ENCODE measurements around the gene EMC10. TPM values are rescaled to one million over a fixed set of nuclear protein-coding genes. Genes with fewer than 3 reads are reported as not detected.

Gene EMC10
- total RNA-seq, 2 donors from 2014 or later: 26.6 to 33.9 TPM

GRCh38 chr19:50476907-50477238, 566 bp downstream of the EMC10 start:
- Mint-ChIP-seq H3K27ac (peak overlapping the region; percentile 64), H3K9me3 (no peaks in the 10 kb centered on the region), H3K4me1 (ENCODE audit: low read depth) (peaks cover 26% of the 10 kb centered on the region), H3K27me3 (ENCODE audit: low read depth) (no peaks in the 10 kb centered on the region), H3K4me3 (peak overlapping the region; percentile 95 to 99), H3K36me3 (ENCODE audit: insufficient read depth in 2 of 2) (peaks cover 3 to 7% of the 10 kb centered on the region in 2 donors)
- DNase-seq: no peak
- ATAC-seq (replicated peaks in 1 of 2): no peak

- no peak for DNase-seq
- peak overlapping the region; percentile 95 to 99 for H3K4me3 Mint-ChIP-seq
- ATAC-seq (replicated peaks in 1 of 2): no peak
- peak overlapping the region; percentile 3 for H3K27ac Mint-ChIP-seq
- no peaks in the 10 kb centered on the region for H3K9me3 Mint-ChIP-seq
- H3K36me3 Mint-ChIP-seq (ENCODE audit: insufficient read depth in 2 of 2): peaks cover 5 to 7% of the 10 kb centered on the region in 2 donors
- H3K27me3 Mint-ChIP-seq (ENCODE audit: low read depth): no peaks in the 10 kb centered on the region
- peaks cover 26% of the 10 kb centered on the region for H3K4me1 Mint-ChIP-seq (ENCODE audit: low read depth)
Measured at GRCh38 chr19:50477751-50478515, 1.6 kb downstream of the EMC10 start.

GRCh38 chr19:50478901-50479715, 2.8 kb downstream of the EMC10 start:
- ATAC-seq (replicated peaks in 1 of 2): no peak
- peaks cover 5 to 8% of the 10 kb centered on the region in 2 donors for H3K36me3 Mint-ChIP-seq (ENCODE audit: insufficient read depth in 2 of 2)
- H3K4me1 Mint-ChIP-seq (ENCODE audit: low read depth): peaks cover 26% of the 10 kb centered on the region
- peak overlapping the region; percentile 38 for H3K27ac Mint-ChIP-seq
- peak overlapping the region in 1 of 2 donors; percentile 23 for H3K4me3 Mint-ChIP-seq
- H3K9me3 Mint-ChIP-seq: no peaks in the 10 kb centered on the region
- H3K27me3 Mint-ChIP-seq (ENCODE audit: low read depth): no peaks in the 10 kb centered on the region
- DNase-seq: no peak

GRCh38 chr19:50479761-50480251, 3.5 kb downstream of the EMC10 start:
- H3K36me3 Mint-ChIP-seq (ENCODE audit: insufficient read depth in 2 of 2): peaks cover 5 to 8% of the 10 kb centered on the region in 2 donors
- DNase-seq (no peak), ATAC-seq (replicated peaks in 1 of 2) (no peak)
- H3K27me3 Mint-ChIP-seq (ENCODE audit: low read depth): no peaks in the 10 kb centered on the region
- peaks cover 26% of the 10 kb centered on the region for H3K4me1 Mint-ChIP-seq (ENCODE audit: low read depth)
- H3K27ac Mint-ChIP-seq: no peak overlapping the region
- H3K9me3 Mint-ChIP-seq: no peaks in the 10 kb centered on the region
- H3K4me3 Mint-ChIP-seq: no peak overlapping the region

GRCh38 chr19:50480281-50481111, 4.2 kb downstream of the EMC10 start:
- Mint-ChIP-seq H3K27me3 (ENCODE audit: low read depth) (no peaks in the 10 kb centered on the region), H3K9me3 (peaks cover 0 to 2% of the 10 kb centered on the region in 2 donors), H3K36me3 (ENCODE audit: insufficient read depth in 2 of 2) (peaks cover 7 to 13% of the 10 kb centered on the region in 2 donors), H3K4me1 (ENCODE audit: low read depth) (peaks cover 22% of the 10 kb centered on the region), H3K4me3 (no peak overlapping the region), H3K27ac (no peak overlapping the region)
- ATAC-seq (replicated peaks in 1 of 2): no peak
- DNase-seq: no peak

GRCh38 chr19:50481351-50482149, 5.2 kb downstream of the EMC10 start:
- H3K9me3 Mint-ChIP-seq: peaks cover 0 to 2% of the 10 kb centered on the region in 2 donors
- H3K4me3 Mint-ChIP-seq: no peak overlapping the region
- H3K27ac Mint-ChIP-seq: no peak overlapping the region
- H3K36me3 Mint-ChIP-seq (ENCODE audit: insufficient read depth in 2 of 2): peaks cover 7 to 16% of the 10 kb centered on the region in 2 donors
- no peaks in the 10 kb centered on the region for H3K27me3 Mint-ChIP-seq (ENCODE audit: low read depth)
- no peak for ATAC-seq (replicated peaks in 1 of 2)
- no peak for DNase-seq
- peaks cover 21% of the 10 kb centered on the region for H3K4me1 Mint-ChIP-seq (ENCODE audit: low read depth)

GRCh38 chr19:50482271-50482855, 6.1 kb downstream of the EMC10 start:
- Mint-ChIP-seq H3K27ac (no peak overlapping the region), H3K9me3 (peaks cover 0 to 2% of the 10 kb centered on the region in 2 donors), H3K36me3 (ENCODE audit: insufficient read depth in 2 of 2) (peaks cover 7 to 16% of the 10 kb centered on the region in 2 donors), H3K4me3 (no peak overlapping the region), H3K4me1 (ENCODE audit: low read depth) (peaks cover 21% of the 10 kb centered on the region), H3K27me3 (ENCODE audit: low read depth) (no peaks in the 10 kb centered on the region)
- ATAC-seq (replicated peaks in 1 of 2) (no peak), DNase-seq (no peak)

- Mint-ChIP-seq H3K36me3 (ENCODE audit: insufficient read depth in 2 of 2) (peaks cover 7 to 14% of the 10 kb centered on the region in 2 donors), H3K27ac (no peak overlapping the region), H3K4me3 (no peak overlapping the region), H3K4me1 (ENCODE audit: low read depth) (peaks cover 21% of the 10 kb centered on the region), H3K27me3 (ENCODE audit: low read depth) (no peaks in the 10 kb centered on the region), H3K9me3 (peaks cover 0 to 2% of the 10 kb centered on the region in 2 donors)
- DNase-seq (no peak), ATAC-seq (replicated peaks in 1 of 2) (no peak)
Measured at GRCh38 chr19:50482916-50483315, 6.6 kb downstream of the EMC10 start.

GRCh38 chr19:50485284-50485955, 9.1 kb downstream of the EMC10 start:
- Mint-ChIP-seq H3K4me1 (ENCODE audit: low read depth) (peaks cover 16% of the 10 kb centered on the region), H3K27me3 (ENCODE audit: low read depth) (no peaks in the 10 kb centered on the region), H3K36me3 (ENCODE audit: insufficient read depth in 2 of 2) (peaks cover 4 to 14% of the 10 kb centered on the region in 2 donors), H3K27ac (no peak overlapping the region), H3K9me3 (peaks cover 0 to 2% of the 10 kb centered on the region in 2 donors), H3K4me3 (no peak overlapping the region)
- DNase-seq (no peak), ATAC-seq (replicated peaks in 1 of 2) (no peak)

- peaks cover 0 to 2% of the 10 kb centered on the region in 2 donors for H3K9me3 Mint-ChIP-seq
- H3K36me3 Mint-ChIP-seq (ENCODE audit: insufficient read depth in 2 of 2): peaks cover 3 to 14% of the 10 kb centered on the region in 2 donors
- DNase-seq (peak; percentile 66 to 70), ATAC-seq (replicated peaks in 1 of 2) (no peak)
- peaks cover 7% of the 10 kb centered on the region for H3K27me3 Mint-ChIP-seq (ENCODE audit: low read depth)
- no peak overlapping the region for H3K27ac Mint-ChIP-seq
- H3K4me1 Mint-ChIP-seq (ENCODE audit: low read depth): peaks cover 23% of the 10 kb centered on the region
- no peak overlapping the region for H3K4me3 Mint-ChIP-seq
Measured at GRCh38 chr19:50486823-50487515, 10.7 kb downstream of the EMC10 start.

All from activated T-cell treated with anti-CD3 and anti-CD28 coated beads, Interleukin-2, amount 50 U/mL, for 72 hours (primary cell).